HG02610 (cell line): ENCODE measurements around the gene KRTAP10-2.

ENCODE experiments used
- ATAC-seq: cut with Tn5 transposase; IDR thresholded peaks from one replicate; pipeline ENCODE4 v1.9.1; 2021; ENCODE audit warnings: mild to moderate bottlenecking, moderate library complexity; ENCODE audit not compliant: unreplicated experiment

The KRTAP10-2 gene

DNA sequence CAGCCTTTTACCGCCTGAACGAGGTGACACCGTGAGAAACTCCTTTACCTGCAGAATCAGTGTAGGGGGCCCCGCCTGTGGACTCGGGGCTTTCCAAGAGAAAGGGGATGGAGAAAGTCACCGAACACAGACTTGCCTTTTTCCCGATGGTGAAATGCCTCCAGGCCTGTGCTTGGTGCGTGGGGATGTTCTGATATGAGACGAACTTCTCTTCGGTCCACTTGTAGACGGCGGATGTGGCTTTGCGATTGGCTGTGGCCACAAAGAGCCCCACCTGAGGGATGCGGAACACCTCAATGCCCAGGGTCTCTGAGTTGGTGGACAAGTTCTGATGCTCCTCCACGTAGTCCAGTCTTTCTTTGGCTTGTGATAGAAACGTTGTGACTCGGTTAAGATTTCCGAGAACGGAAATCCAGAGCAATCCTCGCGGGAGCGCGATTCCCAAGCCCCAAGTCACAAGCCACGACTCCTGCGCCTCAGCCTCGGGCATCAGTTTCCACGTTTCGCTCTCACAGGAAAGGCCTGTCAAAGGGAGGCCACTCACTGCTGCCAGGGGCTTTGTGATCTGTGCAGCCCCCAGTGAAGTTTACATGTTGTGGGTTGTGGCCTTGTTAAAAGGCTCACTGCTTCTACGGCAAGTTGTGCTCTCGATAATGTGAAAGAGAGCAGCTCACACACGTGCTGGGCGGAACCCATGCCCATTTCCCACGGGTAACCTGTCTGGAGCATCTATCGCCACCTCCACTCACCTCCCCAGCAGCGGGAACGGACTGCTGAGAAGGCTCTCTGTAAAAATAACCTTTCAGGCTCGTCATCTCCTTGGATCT, 23.9 kb downstream of the KRTAP10-2 start:
- no peak for ATAC-seq

DNA sequence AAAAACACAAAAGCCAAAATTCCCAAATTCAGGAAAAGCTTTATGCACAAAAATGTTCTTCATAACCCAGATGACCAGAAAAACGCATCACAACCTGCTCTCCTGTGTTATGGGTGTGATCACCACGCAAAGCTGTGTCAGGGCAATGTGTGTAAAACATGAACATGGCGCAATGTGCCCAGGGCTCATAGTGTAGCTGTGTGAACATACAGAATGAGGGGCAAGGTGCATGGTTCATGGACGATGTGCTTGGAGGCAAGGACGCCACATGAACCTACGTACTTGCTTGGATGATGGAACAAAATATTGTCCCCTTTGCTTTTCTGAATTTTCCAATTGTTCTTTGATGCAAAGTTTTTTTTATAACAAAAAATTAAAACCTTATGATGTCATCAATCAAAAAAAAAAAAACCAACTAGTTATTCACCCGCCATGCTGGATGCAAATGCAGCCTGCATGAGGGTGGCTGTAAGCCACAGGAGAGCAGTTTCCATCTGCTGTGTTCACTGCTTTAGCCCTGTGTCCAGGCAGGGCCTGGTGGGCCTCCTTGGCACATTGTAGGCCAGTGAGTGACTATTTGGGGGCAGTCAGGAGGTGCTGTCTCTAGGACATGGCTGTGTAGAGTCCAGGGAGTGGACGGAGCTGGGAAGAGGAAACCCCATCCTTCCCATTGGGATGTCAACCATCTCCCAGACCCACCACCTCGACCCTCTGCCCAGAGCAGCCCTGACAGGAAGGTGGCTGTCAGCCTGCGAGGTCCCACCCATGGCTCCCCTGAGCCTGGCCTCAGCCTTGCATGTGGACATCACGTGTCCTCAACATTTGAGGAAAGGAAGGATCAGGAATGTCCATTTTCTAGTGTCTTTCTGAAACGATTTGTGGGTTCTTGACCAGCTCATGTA, 25.0 kb downstream of the KRTAP10-2 start:
- no peak for ATAC-seq

DNA sequence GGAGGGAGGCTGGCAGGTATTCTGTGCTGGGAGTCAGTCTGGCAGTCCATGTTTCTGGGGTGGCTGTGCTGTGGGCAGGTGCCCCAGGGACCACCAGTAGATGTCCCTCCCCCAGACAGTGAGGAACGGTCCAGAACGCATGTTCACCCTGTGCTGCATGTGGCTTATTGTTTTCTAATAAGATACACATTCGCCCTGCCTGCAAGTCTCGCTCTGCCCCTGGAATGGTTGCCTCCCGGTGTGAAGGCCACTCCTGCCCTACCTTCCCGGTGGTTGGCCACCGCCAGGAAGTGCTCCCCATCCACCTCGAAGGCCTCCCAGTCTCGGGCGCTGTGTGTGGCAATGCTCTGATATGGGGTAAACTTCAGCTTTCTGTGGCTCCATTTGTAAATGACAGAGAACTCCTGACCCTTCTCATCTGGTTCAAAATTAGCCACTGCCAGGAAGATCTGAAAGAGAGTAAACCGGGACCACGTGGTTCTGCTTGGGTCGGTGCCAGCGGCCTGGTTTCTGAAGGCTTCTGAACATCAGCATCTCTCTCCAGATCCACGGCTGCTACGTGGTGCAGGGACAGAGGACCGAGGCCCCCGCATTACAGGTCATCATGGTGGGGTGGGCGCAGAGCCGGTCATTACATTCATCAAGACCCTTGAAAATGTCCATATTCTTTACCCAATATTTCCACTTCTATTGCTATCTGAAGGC, 25.8 kb downstream of the KRTAP10-2 start:
- no peak for ATAC-seq

DNA sequence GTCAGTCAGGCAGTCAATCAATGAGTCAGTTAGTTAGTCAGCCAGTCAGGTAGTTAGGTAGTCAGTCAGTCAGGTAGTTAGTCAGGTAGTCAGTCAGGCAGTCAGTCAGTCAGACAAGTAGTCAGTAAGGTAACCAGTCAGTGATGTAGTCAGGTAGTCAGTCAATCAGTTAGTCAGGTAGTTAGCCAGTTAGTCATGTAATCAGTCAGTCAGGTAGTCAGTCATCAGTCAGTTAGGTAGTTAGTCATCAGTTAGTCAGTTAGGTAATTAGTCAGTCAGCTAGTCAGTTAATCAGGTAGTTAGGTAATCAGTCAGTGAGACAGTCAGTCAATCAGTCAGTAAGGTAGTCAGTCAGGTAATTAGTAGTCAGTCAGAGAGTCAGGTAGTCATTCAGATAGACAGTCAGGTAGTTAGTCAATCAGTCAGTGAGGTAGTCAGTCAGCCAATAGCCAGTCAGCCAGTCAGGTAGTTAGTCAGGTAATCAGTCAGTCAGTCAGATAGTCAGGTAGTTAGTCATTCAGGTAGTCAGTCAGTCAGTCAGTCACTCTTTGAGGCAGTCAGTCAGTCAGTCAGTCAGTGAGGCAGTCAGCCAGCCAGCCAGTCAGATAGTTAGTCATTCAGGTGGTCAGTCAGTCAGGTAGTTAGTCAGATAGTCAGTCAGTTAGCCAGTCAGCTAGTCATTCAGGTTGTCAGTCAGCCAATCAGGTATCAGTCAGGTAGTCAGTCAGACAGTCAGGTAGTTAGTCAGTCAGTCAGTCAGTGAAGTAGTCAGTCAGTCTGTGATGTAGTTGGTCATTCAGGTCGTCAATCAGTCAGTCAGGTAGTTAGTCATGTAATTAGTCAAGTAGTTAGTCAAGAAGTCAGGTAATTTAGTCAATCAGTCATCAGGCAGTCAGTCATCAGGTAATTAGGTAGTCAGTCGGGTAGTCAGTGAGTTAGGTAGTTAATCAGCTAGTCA, 26.6 kb downstream of the KRTAP10-2 start:
- ATAC-seq, result no peak

DNA sequence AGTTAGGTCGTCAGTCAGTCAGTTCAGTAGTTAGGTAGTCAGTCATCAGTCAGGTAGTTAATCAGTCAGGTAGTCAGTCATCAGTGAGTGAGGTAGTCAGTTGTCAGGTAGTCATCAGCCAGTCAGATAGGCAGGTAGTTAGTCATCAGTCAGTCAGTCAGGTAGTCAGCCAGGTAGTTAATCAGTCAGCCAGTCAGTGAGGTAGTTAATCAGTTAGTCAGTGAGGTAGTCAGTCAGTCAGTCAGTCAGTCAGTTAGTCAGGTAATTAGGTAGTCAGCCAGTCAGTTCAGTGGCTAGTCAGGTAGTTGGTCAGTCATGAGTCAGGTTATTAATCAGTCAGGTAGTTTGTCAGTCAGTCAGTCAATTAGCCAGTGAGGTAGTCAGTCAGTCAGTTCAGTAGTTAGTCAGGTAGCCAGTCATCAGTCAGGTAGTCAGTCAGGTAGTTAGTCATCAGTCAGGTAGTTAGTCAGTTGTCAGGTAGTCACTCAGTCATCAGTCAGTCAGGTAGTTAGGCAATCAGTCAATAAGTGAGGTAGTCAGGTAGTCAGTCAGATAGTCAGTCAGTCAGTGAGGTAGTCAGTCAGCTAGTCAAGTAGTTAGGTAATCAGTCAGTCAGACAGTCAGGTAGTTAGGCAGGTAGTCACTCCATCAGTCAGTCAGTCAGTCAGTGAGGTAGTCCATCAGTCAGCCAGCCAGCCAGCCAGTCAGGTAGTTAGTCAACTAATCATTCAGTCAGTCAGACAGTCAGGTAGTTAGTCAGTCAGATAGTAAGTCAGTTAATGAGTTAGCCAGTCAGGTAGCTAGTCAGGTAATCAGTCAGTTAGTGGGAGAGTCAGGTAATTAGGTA, 27.5 kb downstream of the KRTAP10-2 start:
- ATAC-seq, result no peak

DNA sequence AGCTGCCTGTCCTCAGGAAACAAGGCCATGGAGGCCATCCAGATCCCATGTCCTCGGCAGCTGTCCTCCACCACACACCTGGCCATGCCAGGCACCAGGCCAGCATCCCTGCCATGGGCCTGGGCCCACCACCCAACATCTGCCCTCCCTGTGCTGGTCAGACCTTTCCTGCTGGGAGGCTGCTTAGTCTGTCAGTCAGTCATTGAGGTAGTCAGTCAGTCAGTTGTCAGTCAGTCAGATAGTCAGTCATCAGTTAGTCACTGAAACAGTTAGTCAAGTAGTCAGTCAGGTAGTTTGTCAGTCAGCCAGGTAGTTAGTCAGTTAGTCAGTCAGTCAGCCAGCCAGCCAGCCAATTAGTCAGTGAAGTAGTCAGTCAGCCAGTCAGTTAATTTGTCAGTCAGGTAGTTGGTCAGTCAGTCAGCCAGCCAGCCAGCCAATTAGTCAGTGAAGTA, 28.5 kb downstream of the KRTAP10-2 start:
- ATAC-seq, result no peak

- ATAC-seq, result no peak
Measured at GRCh38 chr21:44521928-44522752, 29.2 kb downstream of the KRTAP10-2 start.

DNA sequence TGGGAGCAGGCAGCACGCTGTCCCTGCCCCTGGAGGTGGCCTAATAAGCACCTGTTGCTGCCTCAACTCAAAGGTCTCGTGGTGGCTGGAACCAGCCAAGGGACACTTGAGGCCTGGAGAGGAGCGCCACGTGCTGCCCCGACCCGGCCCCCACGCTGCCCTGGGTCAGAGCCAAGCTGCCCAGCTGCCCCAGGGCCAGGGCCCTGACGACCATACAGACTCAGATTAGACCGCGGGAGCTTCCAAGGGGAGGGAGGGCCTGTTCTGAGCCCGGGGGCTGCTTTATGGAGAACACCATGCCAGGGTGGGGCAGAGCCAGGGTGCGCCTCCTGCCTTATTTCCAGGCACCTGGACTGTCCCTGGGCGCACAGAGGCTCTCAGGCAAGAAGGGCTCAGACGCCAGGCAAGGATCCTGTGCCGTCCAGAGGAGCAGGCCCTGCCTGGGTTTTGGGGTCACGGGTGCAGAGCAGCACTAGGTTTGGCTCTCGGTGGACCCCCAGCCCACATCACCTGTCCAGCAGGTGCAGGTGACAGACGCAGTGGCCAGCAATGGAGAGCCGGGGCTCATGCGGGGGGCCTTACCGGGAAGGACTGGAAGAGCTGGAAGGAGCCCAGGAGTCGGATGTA, 29.9 kb downstream of the KRTAP10-2 start:
- no peak for ATAC-seq

DNA sequence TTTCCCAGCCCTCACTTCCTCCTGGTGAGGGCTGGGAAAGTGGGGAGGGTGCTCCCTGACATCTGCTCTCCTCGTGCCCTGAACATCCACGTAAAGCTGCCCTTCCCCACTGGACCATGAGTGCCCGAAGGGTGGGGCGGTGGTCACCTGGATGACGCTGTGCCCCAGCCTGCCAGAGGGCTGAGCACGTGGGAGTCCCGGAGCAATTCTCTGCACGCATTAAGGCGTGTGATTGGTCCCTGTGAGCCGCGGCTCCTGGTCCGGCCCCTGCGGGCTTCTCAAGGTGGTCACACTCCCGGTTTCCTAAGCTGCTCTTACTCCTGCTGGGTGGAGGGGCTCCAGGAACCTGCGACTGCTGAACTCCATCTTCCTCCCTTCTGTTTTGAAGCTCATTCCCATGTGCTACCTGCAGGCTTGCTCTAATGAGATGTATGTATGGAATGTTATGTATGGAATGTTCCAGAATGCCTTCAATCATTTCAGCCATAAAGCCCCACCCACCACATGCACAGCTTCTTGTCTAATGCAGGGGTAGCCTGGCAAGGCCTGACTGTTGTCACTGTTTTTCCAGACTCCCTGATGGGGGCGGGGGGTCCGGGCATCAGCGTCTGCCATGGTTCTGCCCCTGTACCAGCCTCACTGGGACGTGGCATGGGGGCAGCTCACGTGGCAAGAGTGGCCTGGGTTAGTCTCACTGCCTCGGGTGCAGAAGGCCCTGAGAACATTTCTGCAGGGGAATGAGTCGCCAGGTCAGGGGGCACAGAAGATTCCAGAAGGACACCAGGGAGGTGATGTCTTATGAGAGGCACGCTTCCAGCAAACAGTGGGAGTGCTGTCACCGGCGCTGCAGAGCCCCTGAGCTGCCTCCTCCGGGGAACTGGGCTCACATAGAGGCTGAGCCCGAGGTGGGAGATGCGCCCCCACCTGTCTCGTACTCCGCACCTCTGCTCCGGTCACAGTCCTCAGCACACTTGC, 30.7 kb downstream of the KRTAP10-2 start:
- no peak for ATAC-seq

- ATAC-seq, result no peak
Measured at GRCh38 chr21:44519346-44520325, 31.7 kb downstream of the KRTAP10-2 start.

- ATAC-seq, result no peak
Measured at GRCh38 chr21:44518686-44519085, 32.6 kb downstream of the KRTAP10-2 start.

- no peak for ATAC-seq
Measured at GRCh38 chr21:44517175-44517899, 34.0 kb downstream of the KRTAP10-2 start.

- no peak for ATAC-seq
Measured at GRCh38 chr21:44516828-44517174, 34.5 kb downstream of the KRTAP10-2 start.

- no peak for ATAC-seq
Measured at GRCh38 chr21:44516342-44516741, 35.0 kb downstream of the KRTAP10-2 start.
